ENCODE data around the gene TSC22D3.
A peak's percentile ranks its signal among the peaks of the same experiment; 100 is the strongest.
"Not testable (repeated sequence)": the region's sequence is repeated elsewhere in the genome, so short reads cannot be mapped to it uniquely, and the experiment has no call there.

The TSC22D3 gene

GRCh38 chrX:107775734-107776511, at the start of gene TSC22D3:
Gene TSC22D3, minus strand, starts transcription at chrX:107775787. Its CDS starts 368 bp downstream, at chrX:107775419.
- DNase-seq (ENCODE audit: low read depth in 2 of 2), result peak; percentile 2 to 14

GRCh38 chrX:107823456-107823855, 47.9 kb upstream of the TSC22D3 start:
- DNase-seq (ENCODE audit: low read depth in 2 of 2), result no peak

- no peak for DNase-seq (ENCODE audit: low read depth in 2 of 2)
Observed at GRCh38 chrX:107823042-107823441, 47.5 kb upstream of the TSC22D3 start.

- DNase-seq (ENCODE audit: low read depth in 2 of 2), result no peak
Observed at GRCh38 chrX:107818900-107819521, 43.4 kb upstream of the TSC22D3 start.

- not testable (repeated sequence) for DNase-seq (ENCODE audit: low read depth in 2 of 2)
Observed at GRCh38 chrX:107810053-107810452, 34.5 kb upstream of the TSC22D3 start.

- DNase-seq (ENCODE audit: low read depth in 2 of 2), result no peak
Observed at GRCh38 chrX:107805179-107805578, 29.6 kb upstream of the TSC22D3 start.

GRCh38 chrX:107804427-107804826, 28.8 kb upstream of the TSC22D3 start:
- DNase-seq (ENCODE audit: low read depth in 2 of 2), result no peak

GRCh38 chrX:107787827-107788226, 12.2 kb upstream of the TSC22D3 start:
- DNase-seq (ENCODE audit: low read depth in 2 of 2), result no peak

GRCh38 chrX:107780525-107780924, 4.9 kb upstream of the TSC22D3 start:
- DNase-seq (ENCODE audit: low read depth in 2 of 2), result no peak

GRCh38 chrX:107777536-107777832, 1.9 kb upstream of the TSC22D3 start, which contains the start of gene NCBP2L:
Gene NCBP2L, plus strand, starts transcription at chrX:107777733. Its CDS starts 16,488 bp downstream, at chrX:107794221.
- no peak for DNase-seq (ENCODE audit: low read depth in 2 of 2)

- DNase-seq (ENCODE audit: low read depth in 2 of 2), result peak; percentile 69
Observed at GRCh38 chrX:107776649-107777535, 1.3 kb upstream of the TSC22D3 start.

- DNase-seq (ENCODE audit: low read depth in 2 of 2), result no peak
Observed at GRCh38 chrX:107775000-107775733, 420 bp downstream of the TSC22D3 start.

- no peak for DNase-seq (ENCODE audit: low read depth in 2 of 2)
Observed at GRCh38 chrX:107773906-107774435, 1.6 kb downstream of the TSC22D3 start.

- DNase-seq (ENCODE audit: low read depth in 2 of 2), result no peak
Observed at GRCh38 chrX:107773206-107773605, 2.4 kb downstream of the TSC22D3 start.

- no peak for DNase-seq (ENCODE audit: low read depth in 2 of 2)
Observed at GRCh38 chrX:107769581-107770317, 5.8 kb downstream of the TSC22D3 start.

- no peak for DNase-seq (ENCODE audit: low read depth in 2 of 2)
Observed at GRCh38 chrX:107768051-107768450, 7.5 kb downstream of the TSC22D3 start.

GRCh38 chrX:107766470-107767150, 9.0 kb downstream of the TSC22D3 start:
- DNase-seq (ENCODE audit: low read depth in 2 of 2), result no peak

- no peak for DNase-seq (ENCODE audit: low read depth in 2 of 2)
Observed at GRCh38 chrX:107764845-107765608, 10.6 kb downstream of the TSC22D3 start.

- no peak for DNase-seq (ENCODE audit: low read depth in 2 of 2)
Observed at GRCh38 chrX:107763647-107764046, 11.9 kb downstream of the TSC22D3 start.

Measured in stimulated activated CD8-positive, alpha-beta memory T cell treated with anti-CD3 and anti-CD28 coated beads, Interleukin-7, amount 100 ng/mL, for 4 hours (primary cell).